Measurements from ENCODE around the gene SPEN.

Gene SPEN

GRCh38 chr1:15988856-15989736 lies 141.6 kb downstream of the SPEN start:
- H3K27ac ChIP-seq (ENCODE audit: insufficient read depth in 1 of 2, low read depth in 1 of 2, low read length in 2 of 2, poor library complexity in 1 of 2, severe bottlenecking in 2 of 2), result no peak overlapping the region
- H3K9me3 ChIP-seq (ENCODE audit: control extremely low read depth in 1 of 5, control insufficient read depth in 4 of 5, insufficient read depth in 2 of 5, low read depth in 1 of 5, low read length in 4 of 5), result no peaks in the 10 kb centered on the region
- H3K27me3 ChIP-seq (replicated peaks in 2 of 5; ENCODE audit: control insufficient read depth in 4 of 5, insufficient read depth in 5 of 5, low read length in 4 of 5), result peaks cover 0 to 2% (median 0%) of the 10 kb centered on the region in 5 experiments
- H3K4me3 ChIP-seq (ENCODE audit: control insufficient read depth in 1 of 7, extremely low read depth in 1 of 7, insufficient read depth in 4 of 7, low read depth in 2 of 7, low read length in 6 of 7), result no peak overlapping the region
- DNase-seq, result no peak
- ChIA-PET CTCF (interaction anchor here (1.2 to 1.6 kb wide), 3 partner anchors 9 to 197 kb away, joined by 3 to 4 read pairs (median 3); no protein-coding TSS in a partner anchor), POLR2A (no interaction called here)
- H3K4me1 ChIP-seq (ENCODE audit: control extremely low read depth in 1 of 4, control insufficient read depth in 4 of 4, insufficient read depth in 4 of 4, low read length in 3 of 4), result no peaks in the 10 kb centered on the region
- WGBS (ENCODE audit: insufficient coverage), result 92% methylated on average over 8 of the region's 13 CpGs
- H3K36me3 ChIP-seq (ENCODE audit: control insufficient read depth in 4 of 4, insufficient read depth in 4 of 4, low read length in 3 of 4), result no peaks in the 10 kb centered on the region

- CTCF ChIA-PET, result interaction anchor here (1.3 to 1.6 kb wide), 2 partner anchors 195 to 198 kb away, joined by 3 read pairs; no protein-coding TSS in a partner anchor
- POLR2A ChIA-PET, result no interaction called here
- H3K27ac ChIP-seq (ENCODE audit: insufficient read depth in 1 of 2, low read depth in 1 of 2, low read length in 2 of 2, poor library complexity in 1 of 2, severe bottlenecking in 2 of 2), result no peak overlapping the region
- H3K9me3 ChIP-seq (ENCODE audit: control extremely low read depth in 1 of 5, control insufficient read depth in 4 of 5, insufficient read depth in 2 of 5, low read depth in 1 of 5, low read length in 4 of 5), result no peaks in the 10 kb centered on the region
- H3K27me3 ChIP-seq (replicated peaks in 2 of 5; ENCODE audit: control insufficient read depth in 4 of 5, insufficient read depth in 5 of 5, low read length in 4 of 5), result peaks cover 0 to 2% (median 0%) of the 10 kb centered on the region in 5 experiments
- H3K4me1 ChIP-seq (ENCODE audit: control extremely low read depth in 1 of 4, control insufficient read depth in 4 of 4, insufficient read depth in 4 of 4, low read length in 3 of 4), result no peaks in the 10 kb centered on the region
- no peaks in the 10 kb centered on the region for H3K36me3 ChIP-seq (ENCODE audit: control insufficient read depth in 4 of 4, insufficient read depth in 4 of 4, low read length in 3 of 4)
- 92% methylated on average over 6 of the region's 9 CpGs for WGBS (ENCODE audit: insufficient coverage)
- H3K4me3 ChIP-seq (ENCODE audit: control insufficient read depth in 1 of 7, extremely low read depth in 1 of 7, insufficient read depth in 4 of 7, low read depth in 2 of 7, low read length in 6 of 7), result no peak overlapping the region
- no peak for DNase-seq
These were observed 142.3 kb downstream of the SPEN start for GRCh38 chr1:15989776-15990175.
